Activated CD4-positive, alpha-beta memory T cell treated with anti-CD3 and anti-CD28 coated beads, Interleukin-2, amount 10 ng/mL, durations not matched to agents 7 days and 5 days (primary cell): ENCODE data around the gene ACTR1A. TPM values are rescaled to one million over a fixed set of nuclear protein-coding genes. Genes with fewer than 3 reads are reported as not detected.

Source experiments
- CTCF ChIA-PET: fragments of 350-600 bp; sonication (Branson Sonifier 250); formaldehyde crosslinking; loops from one replicate; lab custom pipeline; 2021; ENCODE audit warnings: antibody characterized with exemption, inconsistent platforms; lab: Charles Lee
- POLR2A ChIA-PET: fragments of 350-600 bp; sonication (Branson Sonifier 250); formaldehyde crosslinking; loops from one replicate; lab custom pipeline; 2021; ENCODE audit warnings: antibody characterized with exemption; lab: Charles Lee
- DNase-seq: peaks from one replicate; pipeline ENCODE4 v3.0.0-alpha.2; 2020
- H3K27ac Mint-ChIP-seq: one replicate; pipeline ENCODE4 v1.8.0; 2021; ENCODE audit warnings: mild to moderate bottlenecking, mixed read lengths
- H3K27me3 Mint-ChIP-seq: one replicate; pipeline ENCODE4 v1.8.0; 2021; ENCODE audit warnings: mixed read lengths
- H3K36me3 Mint-ChIP-seq: one replicate; pipeline ENCODE4 v1.8.0; 2021; ENCODE audit warnings: low read depth, mixed read lengths
- H3K4me1 Mint-ChIP-seq: one replicate; pipeline ENCODE4 v1.8.0; 2021; ENCODE audit warnings: mixed read lengths
- H3K4me3 Mint-ChIP-seq: one replicate; pipeline ENCODE4 v1.8.0; 2021; ENCODE audit warnings: mild to moderate bottlenecking, mixed read lengths
- H3K9me3 Mint-ChIP-seq: one replicate; pipeline ENCODE4 v1.8.0; 2021; ENCODE audit warnings: mixed read lengths
- total RNA-seq, 2 experiments: library from RNA; stranded (reverse); gene quantifications; one replicate each; pipeline ENCODE4 v1.2.3, GENCODE V29; 2021

The ACTR1A gene
- total RNA-seq, 2 experiments from 2014 or later: 74.3 to 78.9 TPM

DNA sequence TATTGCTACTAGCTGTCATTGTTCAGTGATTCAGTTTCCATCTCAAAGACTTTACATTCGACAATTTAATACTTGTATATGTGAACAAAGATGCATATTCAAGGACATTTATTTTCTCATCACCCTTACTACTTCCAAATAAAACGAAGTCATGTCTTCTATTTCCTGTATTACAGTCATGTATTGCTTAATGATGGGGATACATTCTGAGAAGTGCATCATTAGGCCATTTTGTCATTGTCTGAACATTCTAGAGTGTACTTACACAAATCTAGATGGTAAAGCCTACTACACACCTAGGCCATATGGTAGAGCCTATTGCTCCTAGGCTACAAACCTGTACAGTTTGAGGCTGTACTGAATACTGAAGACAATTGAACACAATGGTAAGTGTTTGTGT, 57.7 kb downstream of the ACTR1A start:
- Mint-ChIP-seq H3K36me3 (peaks cover 7% of the 10 kb centered on the region), H3K4me1 (peaks cover 22% of the 10 kb centered on the region), H3K4me3 (no peak overlapping the region), H3K9me3 (no peaks in the 10 kb centered on the region), H3K27ac (no peak overlapping the region), H3K27me3 (no peaks in the 10 kb centered on the region)
- CTCF ChIA-PET: no interaction called here
- no peak for DNase-seq
- POLR2A ChIA-PET: interaction anchor here (2.1 kb wide), 1 partner anchor 9 kb away, joined by 5 read pairs; no protein-coding TSS in a partner anchor

DNA sequence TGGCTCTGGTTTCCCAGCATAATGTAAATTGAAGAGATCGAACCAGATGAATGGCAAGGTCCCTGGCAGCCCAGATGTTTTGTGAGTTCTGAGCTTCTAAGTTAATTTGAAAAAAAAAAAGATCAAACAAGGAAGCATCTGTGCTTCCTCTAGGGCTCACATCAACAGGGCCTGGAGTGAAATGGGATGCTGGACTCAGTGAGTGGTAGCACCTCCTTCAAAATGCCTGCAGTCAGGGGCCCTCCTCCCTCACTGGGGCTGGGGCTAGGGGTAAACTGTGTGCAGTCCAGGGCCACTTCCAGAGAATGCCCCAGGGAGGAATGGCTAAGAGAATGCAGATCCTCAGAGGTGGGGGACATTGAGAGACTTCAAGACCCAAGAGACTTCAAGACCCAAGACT, 64.1 kb downstream of the ACTR1A start:
- no peak for DNase-seq
- CTCF ChIA-PET: interaction anchor here (0.7 kb wide), 1 partner anchor 39 kb away, joined by 3 read pairs; no protein-coding TSS in a partner anchor
- H3K36me3 Mint-ChIP-seq: peaks cover 22% of the 10 kb centered on the region
- POLR2A ChIA-PET: no interaction called here
- H3K27me3 Mint-ChIP-seq: no peaks in the 10 kb centered on the region
- H3K9me3 Mint-ChIP-seq: no peaks in the 10 kb centered on the region
- no peak overlapping the region for H3K4me3 Mint-ChIP-seq
- H3K27ac Mint-ChIP-seq: no peak overlapping the region
- peaks cover 49% of the 10 kb centered on the region for H3K4me1 Mint-ChIP-seq

DNA sequence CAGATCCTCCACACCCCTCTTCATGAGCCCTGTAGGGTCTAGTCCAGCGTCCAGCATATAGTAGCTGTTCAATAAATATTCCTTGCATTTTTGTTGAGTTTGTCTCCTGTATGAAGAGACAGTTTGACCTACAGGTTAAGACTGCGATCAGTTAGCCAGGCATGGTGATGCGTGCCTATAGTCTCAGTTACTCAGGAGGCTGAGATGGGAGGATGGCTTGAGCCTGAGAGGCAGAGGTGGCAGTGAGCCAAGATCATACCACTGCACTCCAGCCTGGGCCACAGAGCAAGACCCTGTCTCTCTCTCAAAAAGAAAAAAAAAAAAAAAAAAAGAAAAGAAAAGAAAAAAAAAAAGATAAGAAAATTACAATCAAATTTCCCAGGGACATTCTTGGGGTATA, 65.0 kb downstream of the ACTR1A start:
- Mint-ChIP-seq H3K36me3 (peaks cover 22% of the 10 kb centered on the region), H3K4me1 (peaks cover 56% of the 10 kb centered on the region), H3K27ac (peak overlapping the region; percentile 37), H3K27me3 (no peaks in the 10 kb centered on the region), H3K4me3 (peak overlapping the region; percentile 90), H3K9me3 (no peaks in the 10 kb centered on the region)
- ChIA-PET POLR2A (interaction anchor here (3.3 to 3.5 kb wide), 2 partner anchors 13 to 16 kb away, joined by 36 to 70 read pairs; partner anchors contain the start of genes C10orf95 and FBXL15), CTCF (interaction anchor here (0.7 to 1.7 kb wide), 4 partner anchors 14 to 73 kb away, joined by 3 to 14 read pairs (median 6); partner anchors contain the start of gene C10orf95)
- DNase-seq: no peak

DNA sequence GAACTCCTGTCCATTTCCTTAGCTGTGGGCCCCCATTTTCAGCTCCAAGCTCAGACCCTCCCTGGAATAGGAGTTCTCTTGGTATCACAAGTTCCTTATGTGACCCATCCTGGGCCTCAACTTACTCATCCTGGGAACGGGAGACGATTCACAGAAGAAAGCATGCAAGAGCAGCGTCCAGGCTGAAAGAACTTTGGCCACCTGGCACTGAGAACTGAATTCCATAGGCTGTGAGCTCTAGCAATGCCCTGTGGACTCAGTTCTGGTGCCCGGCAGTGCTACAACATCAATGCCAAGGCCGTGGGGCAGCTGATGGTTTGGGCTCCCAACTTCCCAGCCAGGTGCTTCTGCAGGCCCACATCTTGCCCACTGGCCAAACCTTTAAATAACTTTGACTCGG, 66.2 kb downstream of the ACTR1A start:
- peaks cover 62% of the 10 kb centered on the region for H3K4me1 Mint-ChIP-seq
- CTCF ChIA-PET: interaction anchor here (0.8 to 1.9 kb wide), 5 partner anchors 13 to 147 kb away, joined by 3 to 14 read pairs (median 7); partner anchors contain the start of gene C10orf95
- no peaks in the 10 kb centered on the region for H3K27me3 Mint-ChIP-seq
- H3K4me3 Mint-ChIP-seq: peak overlapping the region; percentile 90
- peaks cover 20% of the 10 kb centered on the region for H3K36me3 Mint-ChIP-seq
- no peak for DNase-seq
- no peaks in the 10 kb centered on the region for H3K9me3 Mint-ChIP-seq
- H3K27ac Mint-ChIP-seq: peak overlapping the region; percentile 82
- POLR2A ChIA-PET: interaction anchor here (1.0 to 3.5 kb wide), 13 partner anchors 8 to 206 kb away, joined by 3 to 70 read pairs (median 5); partner anchors contain the start of genes C10orf95, FBXL15 and NFKB2

DNA sequence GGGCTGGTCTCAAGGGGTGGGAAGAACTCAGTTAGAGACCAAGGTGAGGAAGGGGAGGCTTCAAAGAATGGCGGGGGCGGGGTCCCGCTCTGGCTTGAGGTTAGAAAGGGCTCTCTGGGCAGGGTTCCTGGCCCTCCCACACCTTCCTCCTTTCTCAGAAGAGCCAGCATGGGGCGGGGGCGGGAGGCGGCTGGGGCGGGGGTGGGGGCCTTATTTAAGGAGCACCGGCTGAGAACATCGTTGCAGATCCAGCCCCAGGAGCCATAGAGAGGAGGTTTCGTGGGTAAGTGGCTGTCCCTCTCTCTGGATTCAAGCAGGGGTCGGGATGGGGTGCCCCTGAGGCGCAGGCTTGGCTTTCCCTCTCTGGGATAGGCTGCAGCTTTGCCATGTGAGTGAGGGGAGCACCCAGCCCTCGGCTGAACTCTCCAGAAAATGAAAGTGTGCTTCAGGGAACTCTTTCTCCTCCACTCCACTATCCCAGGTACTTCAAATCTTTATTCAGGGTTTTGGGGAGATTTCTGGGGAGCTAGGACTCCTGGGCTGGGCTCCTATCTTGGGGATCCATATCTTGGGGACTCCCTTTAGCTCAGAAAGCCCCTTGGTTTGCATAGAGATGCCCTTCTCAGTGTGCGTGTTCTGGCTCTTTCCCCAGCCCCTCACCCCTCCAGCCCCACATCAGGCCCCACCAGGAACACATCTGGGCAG, 66.8 kb downstream of the ACTR1A start:
- Mint-ChIP-seq H3K4me1 (peaks cover 63% of the 10 kb centered on the region), H3K27ac (peak overlapping the region; percentile 82), H3K4me3 (peak overlapping the region; percentile 90), H3K27me3 (no peaks in the 10 kb centered on the region), H3K36me3 (peaks cover 20% of the 10 kb centered on the region), H3K9me3 (no peaks in the 10 kb centered on the region)
- POLR2A ChIA-PET: interaction anchor here (1.0 to 3.5 kb wide), 15 partner anchors 9 to 206 kb away, joined by 3 to 70 read pairs (median 4); partner anchors contain the start of genes C10orf95, FBXL15, NFKB2 and SUFU
- CTCF ChIA-PET: interaction anchor here (0.5 to 1.9 kb wide), 10 partner anchors 13 to 228 kb away, joined by 3 to 14 read pairs (median 4); partner anchors contain the start of genes C10orf95 and SUFU
- peak; percentile 76 for DNase-seq

DNA sequence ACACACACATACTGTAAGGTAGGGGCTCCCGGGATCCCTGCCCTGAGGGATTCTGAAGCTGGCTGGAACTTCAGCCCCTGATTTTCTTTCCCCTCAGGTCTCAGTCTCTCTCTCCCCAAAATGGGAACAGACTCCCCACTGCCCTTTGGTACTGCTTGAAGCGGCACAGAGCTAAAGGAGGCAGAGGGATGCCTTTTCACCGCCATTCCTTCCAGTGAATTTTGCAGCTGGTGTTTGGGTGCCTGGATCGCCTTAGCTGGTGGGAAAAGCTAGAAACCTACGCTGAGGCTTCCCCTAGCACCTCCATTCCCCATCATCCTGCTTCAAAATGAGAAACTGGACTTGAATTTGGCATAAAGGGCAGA, 67.4 kb downstream of the ACTR1A start:
- Mint-ChIP-seq H3K9me3 (no peaks in the 10 kb centered on the region), H3K36me3 (peaks cover 23% of the 10 kb centered on the region), H3K27me3 (no peaks in the 10 kb centered on the region), H3K4me3 (peak overlapping the region; percentile 90), H3K27ac (peak overlapping the region; percentile 82), H3K4me1 (peaks cover 64% of the 10 kb centered on the region)
- CTCF ChIA-PET: interaction anchor here (0.5 to 1.9 kb wide), 9 partner anchors 9 to 228 kb away, joined by 3 to 9 read pairs (median 3); partner anchors contain the start of gene SUFU
- no peak for DNase-seq
- POLR2A ChIA-PET: interaction anchor here (0.5 to 3.5 kb wide), 9 partner anchors 10 to 972 kb away, joined by 3 to 70 read pairs (median 5); partner anchors contain the start of genes C10orf95, FBXL15 and SUFU

DNA sequence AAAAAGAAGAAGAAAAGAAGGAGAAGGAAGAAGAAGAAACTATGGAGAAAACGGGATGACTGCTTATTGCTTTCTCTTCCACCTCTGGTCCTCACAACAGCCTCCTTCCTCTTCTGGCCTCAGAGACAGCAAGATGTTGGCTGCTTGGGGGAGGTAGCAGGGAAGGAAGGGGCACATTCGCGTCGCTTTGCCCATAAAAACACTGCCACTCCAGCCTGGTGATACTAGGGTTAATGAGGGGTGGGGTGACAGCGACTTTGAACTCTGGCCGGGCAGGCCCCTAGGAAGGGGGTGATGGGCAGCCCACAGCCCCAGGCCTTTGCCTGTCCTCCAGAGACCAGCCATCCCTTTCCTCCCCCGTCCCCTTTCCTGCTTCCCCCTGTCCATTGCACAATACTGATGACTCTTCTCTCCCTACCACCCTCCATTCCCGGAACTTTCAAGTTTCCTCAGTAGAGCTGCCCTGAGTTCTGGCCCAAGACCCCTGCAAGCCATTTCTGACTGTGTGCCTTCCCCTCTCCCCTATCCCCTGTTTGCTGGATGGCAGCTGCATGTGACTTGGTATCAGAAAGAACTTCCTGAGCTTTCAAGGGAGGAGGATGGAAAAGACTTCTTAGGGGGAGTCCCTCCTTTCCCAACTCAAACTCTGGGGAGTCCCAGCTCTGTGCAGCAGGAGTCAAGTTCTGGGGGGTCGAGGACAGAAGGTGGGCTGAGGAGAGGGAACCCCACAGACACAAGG, 67.9 kb downstream of the ACTR1A start:
- no peaks in the 10 kb centered on the region for H3K9me3 Mint-ChIP-seq
- peaks cover 23% of the 10 kb centered on the region for H3K36me3 Mint-ChIP-seq
- peak overlapping the region; percentile 90 for H3K4me3 Mint-ChIP-seq
- H3K27me3 Mint-ChIP-seq: no peaks in the 10 kb centered on the region
- ChIA-PET CTCF (interaction anchor here (0.6 to 3.8 kb wide), 10 partner anchors 8 to 204 kb away, joined by 3 to 40 read pairs (median 4); partner anchors contain the start of genes FBXL15 and SUFU), POLR2A (interaction anchor here (0.5 to 4.7 kb wide), 10 partner anchors 10 to 973 kb away, joined by 3 to 80 read pairs (median 4); partner anchors contain the start of genes C10orf95, FBXL15 and SUFU)
- peaks cover 64% of the 10 kb centered on the region for H3K4me1 Mint-ChIP-seq
- DNase-seq: no peak
- peak overlapping the region; percentile 82 for H3K27ac Mint-ChIP-seq

DNA sequence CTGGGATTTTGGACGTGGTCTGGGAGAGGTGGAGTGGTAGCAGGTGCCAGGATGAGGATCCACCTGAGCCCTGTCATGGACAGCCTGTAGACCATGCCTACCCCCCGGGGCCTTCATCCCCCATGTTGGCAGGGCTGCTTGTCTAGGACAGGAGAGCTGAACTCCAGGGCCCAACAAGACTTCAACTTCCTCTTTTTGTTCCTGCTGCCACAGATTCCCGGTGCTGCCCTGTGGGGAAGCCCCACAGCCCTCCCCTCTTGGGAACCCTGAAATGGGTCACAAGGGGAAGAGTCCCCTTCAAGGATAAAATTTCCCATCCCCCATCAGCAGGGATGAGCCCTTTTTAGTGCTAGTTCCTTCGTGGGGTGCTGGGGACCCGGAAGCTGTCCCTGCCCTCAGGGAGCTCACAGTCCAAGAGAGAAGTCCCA, 68.9 kb downstream of the ACTR1A start:
- Mint-ChIP-seq H3K27me3 (no peaks in the 10 kb centered on the region), H3K9me3 (no peaks in the 10 kb centered on the region), H3K4me3 (peak overlapping the region; percentile 88), H3K27ac (peak overlapping the region; percentile 82), H3K36me3 (peaks cover 21% of the 10 kb centered on the region), H3K4me1 (peaks cover 64% of the 10 kb centered on the region)
- no peak for DNase-seq
- ChIA-PET POLR2A (interaction anchor here (0.7 to 4.7 kb wide), 7 partner anchors 12 to 281 kb away, joined by 3 to 80 read pairs (median 14); partner anchors contain the start of genes C10orf95, FBXL15, NFKB2 and SFXN2), CTCF (interaction anchor here (0.7 to 3.8 kb wide), 8 partner anchors 9 to 202 kb away, joined by 3 to 40 read pairs (median 6); partner anchors contain the start of genes ACTR1A, C10orf95 and FBXL15)

DNA sequence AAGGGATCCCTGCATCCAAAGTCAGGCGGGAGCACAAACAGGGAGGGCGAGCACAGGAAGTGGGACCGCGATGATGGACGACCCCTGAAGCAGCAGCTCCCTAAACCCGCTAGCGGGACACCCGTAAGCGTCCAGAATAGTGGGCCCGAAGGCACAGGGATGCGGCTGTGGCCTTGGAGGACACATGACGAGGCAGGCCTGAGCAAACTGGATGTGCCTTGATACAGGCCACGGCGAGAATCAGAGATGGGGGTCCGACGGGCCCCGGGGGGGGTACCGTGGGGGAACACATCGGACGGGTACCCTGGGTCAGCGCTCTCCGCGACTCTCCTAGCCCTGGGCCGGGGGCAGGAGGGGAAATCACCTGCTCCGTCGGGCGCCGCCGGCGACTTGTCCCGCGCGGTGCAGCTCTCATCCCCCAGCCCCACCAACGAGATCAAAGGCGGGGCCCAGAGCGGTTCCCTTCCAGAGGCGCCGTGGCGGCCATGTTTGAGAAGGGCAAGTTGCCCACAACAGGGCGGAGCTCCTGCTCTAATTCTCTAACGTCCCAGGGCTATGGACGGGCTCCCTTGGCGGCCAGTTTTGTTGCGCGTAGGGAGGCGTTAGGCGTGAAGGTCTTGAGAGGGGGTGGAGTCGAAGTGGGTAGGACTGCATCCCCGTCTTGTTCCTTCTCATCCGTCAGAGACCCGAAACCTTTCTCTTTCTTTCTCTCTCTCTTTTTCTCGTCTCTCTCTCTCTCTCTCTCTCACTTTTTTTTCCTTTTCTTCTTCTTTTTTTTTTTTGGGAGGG, 70.2 kb downstream of the ACTR1A start, which contains the start of gene CUEDC2:
TSS of gene CUEDC2 (minus strand) at position 413 of the 789 bp plus-strand sequence. CDS start 7,386 bp downstream, outside the sequence.
- POLR2A ChIA-PET: interaction anchor here (0.7 to 4.7 kb wide), 12 partner anchors 10 to 614 kb away, joined by 3 to 80 read pairs (median 6); partner anchors contain the start of genes ACTR1A, C10orf95, FBXL15 and NFKB2
- H3K36me3 Mint-ChIP-seq: peaks cover 10% of the 10 kb centered on the region
- H3K9me3 Mint-ChIP-seq: no peaks in the 10 kb centered on the region
- H3K27ac Mint-ChIP-seq: peak within 1 kb of the TSS; percentile 82
- peaks cover 55% of the 10 kb centered on the region for H3K4me1 Mint-ChIP-seq
- CTCF ChIA-PET: interaction anchor here (0.6 to 3.8 kb wide), 15 partner anchors 8 to 263 kb away, joined by 3 to 40 read pairs (median 5); partner anchors contain the start of genes ACTR1A, C10orf95, FBXL15 and GBF1
- H3K4me3 Mint-ChIP-seq: peak within 1 kb of the TSS; percentile 88
- peak; percentile 98 for DNase-seq
- no peaks in the 10 kb centered on the region for H3K27me3 Mint-ChIP-seq

DNA sequence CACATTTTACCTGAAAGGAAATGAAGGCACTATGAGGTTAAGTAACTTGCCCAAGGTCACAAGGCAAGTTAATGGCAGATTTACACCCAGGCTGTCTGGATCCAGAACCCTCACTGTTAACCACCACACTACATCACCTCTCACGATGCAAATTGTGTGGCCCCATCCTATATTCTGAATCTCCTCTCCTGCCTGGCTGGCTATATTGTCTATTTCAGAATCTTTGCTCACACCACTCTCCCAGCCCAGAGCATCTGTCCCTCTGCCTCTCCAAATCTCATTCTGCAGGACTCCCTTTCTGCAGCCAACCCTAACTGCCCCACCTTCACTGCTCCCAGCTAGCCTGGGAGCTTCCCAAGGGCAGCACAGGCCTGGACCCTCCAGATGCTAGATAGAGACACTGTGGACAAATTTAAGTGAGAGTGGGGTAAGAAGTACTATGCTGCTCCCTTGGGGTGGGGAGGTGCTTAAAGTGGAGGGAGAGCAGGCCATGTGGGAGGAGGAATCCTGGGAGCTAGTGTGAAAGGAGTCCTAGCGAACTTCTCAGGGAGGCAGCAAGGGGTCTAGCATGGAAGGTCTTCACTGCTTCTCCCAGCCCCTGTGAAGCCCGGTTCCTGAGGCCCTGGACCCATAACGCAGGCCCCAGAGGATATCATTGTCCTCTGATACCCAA, 70.9 kb downstream of the ACTR1A start:
- no peak for DNase-seq
- CTCF ChIA-PET: interaction anchor here (0.8 to 3.8 kb wide), 7 partner anchors 10 to 201 kb away, joined by 3 to 40 read pairs (median 5); partner anchors contain the start of genes ACTR1A, FBXL15 and SUFU
- peaks cover 5% of the 10 kb centered on the region for H3K36me3 Mint-ChIP-seq
- H3K27ac Mint-ChIP-seq: peak overlapping the region; percentile 82
- peaks cover 54% of the 10 kb centered on the region for H3K4me1 Mint-ChIP-seq
- no peaks in the 10 kb centered on the region for H3K9me3 Mint-ChIP-seq
- H3K27me3 Mint-ChIP-seq: no peaks in the 10 kb centered on the region
- POLR2A ChIA-PET: interaction anchor here (0.7 to 4.7 kb wide), 8 partner anchors 10 to 317 kb away, joined by 3 to 80 read pairs (median 10); partner anchors contain the start of genes C10orf95, FBXL15, NFKB2 and PSD
- peak overlapping the region; percentile 88 for H3K4me3 Mint-ChIP-seq

DNA sequence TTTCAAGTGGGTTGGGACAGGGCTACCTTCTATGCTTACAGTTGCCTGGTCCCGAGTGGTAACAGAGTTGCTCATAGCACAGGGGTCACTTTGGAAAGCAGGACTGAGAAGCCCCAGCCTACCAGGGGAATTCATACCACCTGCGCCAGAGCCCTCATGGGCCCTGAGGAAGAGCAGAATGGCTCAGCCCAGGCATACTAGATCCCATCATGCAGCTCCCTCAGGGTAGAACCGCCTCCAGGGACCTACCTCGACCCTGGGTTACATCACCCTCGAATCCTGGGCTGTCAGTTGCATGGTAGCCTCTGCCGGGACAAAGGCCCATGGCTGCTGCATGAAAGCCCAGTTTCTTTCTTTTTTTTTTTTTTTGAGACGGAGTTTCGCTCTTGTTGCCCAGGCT, 73.0 kb downstream of the ACTR1A start:
- Mint-ChIP-seq H3K36me3 (peaks cover 3% of the 10 kb centered on the region), H3K27ac (no peak overlapping the region), H3K27me3 (no peaks in the 10 kb centered on the region), H3K9me3 (no peaks in the 10 kb centered on the region), H3K4me1 (peaks cover 37% of the 10 kb centered on the region), H3K4me3 (no peak overlapping the region)
- POLR2A ChIA-PET: interaction anchor here (4.7 kb wide), 1 partner anchor 7 kb away, joined by 80 read pairs; the partner anchor contains the start of gene FBXL15
- DNase-seq: no peak
- CTCF ChIA-PET: no interaction called here
